ENCODE data around the gene TDRD1.

The TDRD1 gene

DNA sequence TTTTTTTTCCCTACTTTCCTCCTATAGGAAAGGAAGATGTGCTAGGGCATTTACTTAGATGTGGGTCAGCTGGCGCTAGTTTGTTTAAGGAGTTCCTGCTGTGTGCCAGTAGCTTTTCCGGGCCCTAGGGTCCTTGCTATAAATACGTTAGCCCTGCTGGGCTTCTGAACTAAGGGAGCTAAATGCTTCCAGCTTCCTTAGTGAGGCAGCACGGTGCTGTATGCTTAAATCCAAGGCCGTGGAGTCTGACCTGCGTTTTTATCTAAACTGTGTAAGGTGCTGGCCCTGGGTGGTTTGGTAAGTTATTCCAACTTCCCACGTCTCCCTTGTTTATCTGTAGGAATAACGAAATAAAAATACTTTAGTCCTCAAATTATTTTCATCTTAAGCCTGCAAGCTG, 594 bp downstream of the TDRD1 start:
- DNase-seq: no peak

DNA sequence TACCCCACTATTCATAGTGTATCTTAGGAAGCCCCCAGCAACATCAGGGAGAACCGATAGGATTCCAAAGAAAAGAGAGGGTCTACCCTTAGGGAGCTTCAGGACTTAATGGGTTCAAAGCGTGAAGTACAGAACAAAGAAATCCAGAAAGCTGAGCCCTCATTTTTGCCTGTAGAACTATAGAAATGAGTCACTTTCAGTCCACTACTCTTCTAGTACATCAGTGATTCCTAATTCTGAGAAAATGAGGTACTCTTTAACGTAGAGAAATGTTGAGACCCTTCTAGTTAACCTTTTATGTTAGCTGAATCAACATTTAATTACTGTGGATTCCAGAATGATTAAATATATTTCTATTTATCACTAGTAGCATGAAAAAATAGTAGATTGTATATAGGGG, 1.8 kb downstream of the TDRD1 start:
- no peak for DNase-seq

DNA sequence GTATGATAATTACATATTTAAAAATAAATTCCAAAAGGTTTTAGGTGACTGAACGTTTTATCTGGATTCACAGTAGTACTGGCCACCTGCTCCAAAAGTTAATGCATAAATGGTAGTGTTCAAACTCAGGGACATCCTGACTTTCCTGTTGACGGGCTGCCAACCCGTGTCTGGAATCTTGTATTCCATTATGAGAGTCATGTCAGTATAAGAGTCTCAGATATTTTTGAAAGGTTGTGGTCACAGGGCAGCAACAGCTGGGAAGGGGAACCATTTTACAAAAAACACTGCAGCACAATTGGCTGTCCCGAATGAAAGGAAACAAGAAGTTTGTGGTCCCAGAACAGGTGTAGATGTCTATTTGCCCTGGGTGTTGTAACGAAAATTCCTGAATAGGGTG, 2.8 kb downstream of the TDRD1 start:
- no peak for DNase-seq

DNA sequence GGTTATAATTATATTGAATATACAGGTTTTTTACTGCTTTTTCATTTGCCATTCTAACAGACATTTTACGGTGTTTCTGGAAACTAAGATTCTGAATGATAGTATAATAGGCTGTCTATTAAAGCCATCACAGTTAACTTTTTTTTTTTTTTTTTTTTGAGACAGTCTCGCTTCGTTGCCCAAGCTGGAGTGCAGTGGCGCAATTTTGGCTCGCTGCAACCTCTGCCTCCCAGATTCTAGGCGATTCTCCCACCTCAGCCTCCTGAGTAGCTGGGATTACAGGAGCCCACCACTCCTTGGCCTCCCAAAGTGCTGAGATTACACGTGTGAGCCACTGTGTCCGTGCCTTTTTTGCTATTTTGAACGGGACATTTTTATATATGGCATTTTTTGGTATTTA, 4.4 kb downstream of the TDRD1 start:
- DNase-seq: no peak

DNA sequence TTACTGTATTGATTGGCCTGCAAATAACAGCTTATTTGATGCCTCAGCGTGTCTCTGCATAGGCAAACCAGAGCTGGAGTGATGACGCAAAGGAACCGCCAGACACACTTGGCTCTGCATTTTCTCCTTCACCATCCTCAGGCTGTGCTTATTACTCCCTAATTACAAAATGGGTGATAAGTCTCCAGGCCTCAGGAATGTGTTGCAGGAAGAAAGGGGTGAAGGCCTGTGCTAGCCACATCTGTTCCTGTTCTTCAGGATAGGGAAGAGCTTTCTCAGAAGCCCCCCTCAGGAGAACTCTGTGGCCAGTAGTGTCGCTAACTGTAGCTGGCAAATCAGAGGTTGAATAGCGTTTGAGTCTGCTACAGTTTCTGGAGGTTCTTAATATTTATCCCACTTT, 5.1 kb downstream of the TDRD1 start:
- no peak for DNase-seq

DNA sequence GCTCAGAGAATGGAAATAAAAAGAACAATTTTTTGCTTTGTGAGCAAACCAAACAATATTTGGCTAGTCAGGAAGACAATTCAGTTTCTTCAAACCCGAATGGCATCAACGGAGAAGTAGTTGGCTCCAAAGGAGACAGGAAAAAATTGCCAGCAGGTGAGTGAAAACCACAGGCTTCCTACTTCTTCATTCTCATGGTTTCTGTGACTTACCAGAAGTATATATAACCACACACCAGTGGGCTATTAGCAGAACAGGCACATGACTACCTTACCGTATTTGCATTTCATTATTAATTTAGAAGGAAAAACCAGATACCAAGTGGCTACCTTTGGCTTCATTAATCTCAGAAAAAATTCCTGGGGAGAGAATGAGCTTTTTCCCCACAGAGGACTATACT, 8.8 kb downstream of the TDRD1 start:
- no peak for DNase-seq

DNA sequence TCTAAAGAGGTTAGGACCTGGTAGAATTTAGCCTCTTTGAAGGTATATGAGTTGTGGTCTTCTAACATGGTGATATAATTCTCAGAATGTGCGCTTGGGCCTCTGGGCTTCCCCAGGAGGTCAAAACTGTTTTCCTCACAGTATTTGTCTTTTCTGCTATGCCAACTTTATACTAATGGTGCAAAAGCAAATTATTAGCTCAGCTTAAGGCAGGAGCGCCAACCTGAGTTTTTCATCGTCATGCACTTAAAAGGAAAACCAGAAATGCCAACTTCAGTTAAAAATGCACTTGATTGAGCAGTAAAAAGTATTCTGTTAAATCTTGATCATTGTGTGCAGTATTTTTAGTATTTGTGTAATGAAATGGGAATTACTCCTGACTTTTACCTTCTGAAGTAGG, 9.7 kb downstream of the TDRD1 start:
- DNase-seq: no peak

DNA sequence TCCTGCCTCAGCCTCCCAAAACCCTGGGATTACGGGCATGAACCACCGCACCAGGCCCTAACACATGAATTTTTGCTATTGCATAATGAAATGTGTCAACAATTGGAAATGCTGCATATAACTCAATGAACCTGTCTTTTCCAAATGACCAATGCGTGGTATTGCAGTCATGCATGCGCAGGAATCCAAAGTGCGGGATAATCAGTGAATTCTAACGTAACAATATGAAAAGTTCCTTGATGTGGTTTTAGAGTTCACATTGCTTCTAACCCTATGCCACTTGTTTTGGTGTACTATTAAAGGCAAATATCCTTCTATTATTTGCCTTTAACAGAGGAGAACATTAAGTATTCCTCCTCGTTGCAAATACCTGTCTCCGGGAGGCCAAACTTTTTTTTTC, 10.5 kb downstream of the TDRD1 start:
- no peak for DNase-seq

DNA sequence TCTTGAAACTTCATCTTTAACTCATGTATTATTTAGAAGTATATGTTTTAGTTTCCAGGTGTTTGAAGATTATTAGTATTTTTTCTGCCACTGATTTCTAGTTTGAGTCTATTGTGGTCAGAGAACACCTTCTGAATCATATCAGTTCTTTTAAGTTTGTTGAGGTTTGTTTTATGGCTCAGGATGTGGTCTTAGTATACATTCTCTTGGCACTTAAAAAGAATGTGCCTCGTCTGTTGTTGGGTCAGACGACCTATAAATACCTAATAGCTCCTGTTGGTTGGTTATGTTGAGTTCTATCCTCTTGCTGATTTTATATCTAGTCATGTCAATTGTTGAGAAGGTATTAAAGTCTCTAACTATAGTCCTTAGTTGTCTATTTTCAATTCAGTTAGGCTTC, 15.9 kb downstream of the TDRD1 start:
- no peak for DNase-seq

DNA sequence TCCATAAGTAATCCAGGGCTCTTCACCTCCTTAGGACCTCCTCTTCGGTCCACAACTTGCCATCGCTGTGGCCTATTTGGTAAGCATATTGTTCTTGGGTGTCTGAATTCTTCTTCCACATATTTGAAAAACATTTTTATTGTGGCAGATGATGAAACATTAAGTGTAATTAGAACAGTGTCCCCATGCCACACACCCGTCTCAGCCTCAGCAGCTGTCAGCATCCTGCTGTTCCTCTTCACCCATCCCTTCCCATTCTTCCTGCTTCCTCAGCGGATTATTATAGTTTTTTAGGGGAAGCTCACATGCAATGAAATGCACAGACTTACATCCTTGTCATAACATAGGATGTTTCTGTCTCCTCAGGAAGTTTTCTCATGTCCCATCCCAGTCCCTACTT, 20.1 kb downstream of the TDRD1 start:
- DNase-seq: no peak

DNA sequence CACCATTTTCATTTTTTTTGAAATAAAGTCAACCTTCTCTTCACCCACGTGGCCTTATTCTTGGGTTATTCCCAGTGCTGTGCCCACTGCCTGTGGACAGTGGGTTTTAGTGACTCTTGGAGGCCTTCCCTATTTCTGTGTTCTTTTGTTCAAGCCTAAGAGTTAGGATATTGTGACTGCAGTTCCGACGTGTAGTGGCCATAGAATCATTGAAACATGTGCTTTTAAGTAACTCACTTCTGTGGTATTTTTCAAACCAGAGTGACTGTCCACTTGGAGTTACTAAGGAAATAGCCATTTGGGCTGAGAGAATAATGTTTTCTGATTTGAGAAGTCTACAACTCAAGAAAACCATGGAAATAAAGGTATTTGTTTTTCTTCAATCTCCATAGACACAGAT, 23.7 kb downstream of the TDRD1 start:
- no peak for DNase-seq

DNA sequence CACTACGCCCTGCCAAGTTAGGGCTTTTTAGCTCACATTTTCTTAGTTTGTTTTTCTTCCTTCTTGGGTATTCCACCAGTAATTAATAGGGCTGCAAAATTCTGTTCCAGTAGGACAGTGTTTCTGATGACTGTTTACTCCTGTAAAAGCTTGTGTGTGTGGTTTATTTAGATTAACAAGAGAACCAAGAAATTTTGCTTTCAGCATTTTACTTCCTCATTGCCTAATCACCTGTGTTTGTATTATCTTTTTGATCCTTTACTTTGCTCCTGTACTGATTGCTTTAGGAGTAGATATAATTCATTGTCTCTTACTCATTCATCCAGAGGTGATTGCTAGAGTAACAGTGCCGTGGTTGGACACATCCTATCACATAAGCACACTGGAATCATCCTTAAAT, 27.7 kb downstream of the TDRD1 start:
- no peak for DNase-seq

DNA sequence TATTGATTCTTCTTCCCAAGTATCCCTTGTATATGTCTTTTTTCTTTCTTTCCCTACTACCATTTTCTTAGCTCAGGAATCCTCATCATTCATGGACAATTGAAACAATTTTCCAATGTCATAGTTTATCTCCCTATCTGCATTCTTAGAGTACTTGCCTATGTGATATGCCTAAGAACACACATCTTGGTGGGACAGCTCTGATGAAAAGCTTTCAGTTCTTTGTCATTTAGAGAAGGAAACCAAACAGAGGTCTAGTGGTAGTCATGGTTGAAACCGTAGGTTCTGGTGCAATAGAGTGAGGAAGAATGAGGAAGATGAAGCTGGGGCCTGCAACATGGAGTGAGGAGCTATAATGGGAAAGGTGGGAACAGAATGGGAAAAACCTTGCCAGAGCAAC, 28.2 kb downstream of the TDRD1 start:
- DNase-seq: no peak

DNA sequence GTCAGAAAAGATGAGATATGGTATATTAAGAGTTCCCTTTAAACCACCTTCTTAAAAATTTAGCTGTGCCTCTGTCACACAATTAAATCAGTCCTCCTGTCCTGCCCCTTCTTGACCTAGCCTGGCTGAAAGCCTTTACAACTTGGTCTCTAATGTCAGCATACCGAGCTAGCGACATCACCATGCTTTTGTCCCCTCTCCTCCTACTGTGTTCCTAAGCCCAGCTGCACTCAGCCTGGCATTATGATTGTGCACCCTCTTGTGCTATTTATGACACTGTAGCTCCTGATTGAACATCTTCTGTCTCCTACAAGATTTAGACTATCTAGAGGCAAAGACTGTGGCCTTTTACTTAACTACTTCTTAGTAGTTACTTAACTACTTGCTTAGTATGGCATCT, 29.2 kb downstream of the TDRD1 start:
- no peak for DNase-seq

DNA sequence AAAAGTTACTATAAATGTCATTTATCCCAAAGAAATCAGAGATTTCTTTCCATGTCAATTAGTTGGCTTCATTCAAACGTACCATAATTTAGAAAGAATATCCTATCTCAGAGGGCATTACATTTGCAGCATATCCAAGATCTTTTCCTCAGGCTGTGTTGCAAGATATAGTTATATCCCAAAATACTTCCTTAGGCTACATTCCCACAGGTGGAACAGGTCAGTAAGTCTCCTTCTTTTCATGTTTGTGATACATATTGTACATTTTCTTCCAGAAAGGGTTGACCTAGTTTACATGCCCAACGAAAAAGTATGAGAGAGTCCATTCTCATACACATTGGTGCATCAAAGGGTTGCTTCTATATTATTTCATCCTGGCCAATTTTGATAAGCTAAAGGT, 33.0 kb downstream of the TDRD1 start:
- DNase-seq: no peak

DNA sequence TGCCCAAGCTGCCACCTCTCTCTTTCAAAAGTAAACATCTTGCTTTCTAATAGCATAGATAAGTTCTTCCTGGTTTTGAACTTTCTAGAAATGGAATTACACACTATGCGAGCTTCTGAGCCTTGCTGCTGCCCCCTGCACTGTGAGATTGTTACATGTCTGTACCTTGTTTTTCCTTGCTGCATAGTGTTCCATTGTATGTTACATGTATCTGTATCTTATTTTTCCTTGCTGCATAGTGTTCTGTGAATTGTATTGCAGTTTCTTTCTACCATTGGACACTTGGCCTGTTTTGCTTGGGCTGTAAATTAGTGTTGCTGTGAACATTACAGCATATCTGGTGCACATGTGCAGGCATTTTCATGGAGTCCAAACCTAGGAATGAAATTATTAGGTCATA, 35.9 kb downstream of the TDRD1 start:
- no peak for DNase-seq

DNA sequence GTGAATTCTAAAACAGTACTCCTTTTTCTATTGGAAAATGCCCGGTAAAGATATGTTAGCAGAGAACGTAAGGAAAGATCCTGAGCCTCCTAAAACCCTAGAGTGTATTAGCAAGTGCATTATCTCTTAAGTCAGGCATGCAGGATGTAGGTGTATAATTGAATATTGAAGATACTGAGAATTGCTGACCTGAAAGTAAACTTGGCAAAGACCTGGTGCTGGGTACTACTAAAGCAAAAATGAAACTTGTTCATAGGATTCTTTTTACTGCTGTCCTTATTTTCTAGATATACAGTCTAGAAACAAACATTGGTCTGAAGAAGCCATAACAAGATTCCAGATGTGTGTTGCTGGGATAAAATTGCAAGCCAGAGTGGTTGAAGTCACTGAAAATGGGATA, 41.1 kb downstream of the TDRD1 start:
- no peak for DNase-seq

DNA sequence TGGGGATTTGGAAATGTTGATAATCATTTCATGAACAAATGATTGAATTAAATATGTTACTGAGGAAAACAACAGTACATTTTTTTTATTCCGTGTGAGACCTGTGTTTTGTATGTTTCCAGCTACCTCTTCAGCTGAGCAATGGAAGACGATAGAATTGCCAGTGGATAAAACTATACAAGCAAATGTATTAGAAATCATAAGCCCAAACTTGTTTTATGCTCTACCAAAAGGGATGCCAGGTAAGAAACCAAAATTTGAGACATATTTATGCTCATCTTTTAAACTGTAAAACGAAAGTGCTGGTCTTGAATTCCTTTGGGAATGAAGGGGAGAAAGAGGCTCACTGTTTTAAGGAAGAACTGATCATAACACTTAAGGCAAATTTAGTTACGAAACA, 42.1 kb downstream of the TDRD1 start:
- DNase-seq: no peak

DNA sequence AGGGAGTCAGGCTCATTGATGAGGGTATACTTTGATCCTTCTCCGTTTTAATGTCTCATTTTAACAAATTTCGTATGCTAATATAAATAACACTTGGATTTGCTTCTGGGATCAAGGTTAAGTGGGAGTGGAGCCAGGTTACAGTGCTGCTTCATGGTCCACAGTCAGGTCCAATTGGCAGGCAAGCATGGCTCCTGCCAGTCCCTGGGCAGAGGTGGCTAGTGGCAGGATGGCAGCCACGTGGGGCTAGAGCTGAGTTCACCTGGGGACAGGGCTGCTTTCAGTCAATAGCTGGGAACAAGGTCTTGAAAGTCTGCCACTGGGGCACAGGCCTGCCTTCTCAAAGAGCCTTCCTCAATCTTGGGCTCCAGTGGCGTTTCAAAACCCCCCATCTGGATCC, 43.9 kb downstream of the TDRD1 start:
- no peak for DNase-seq

DNA sequence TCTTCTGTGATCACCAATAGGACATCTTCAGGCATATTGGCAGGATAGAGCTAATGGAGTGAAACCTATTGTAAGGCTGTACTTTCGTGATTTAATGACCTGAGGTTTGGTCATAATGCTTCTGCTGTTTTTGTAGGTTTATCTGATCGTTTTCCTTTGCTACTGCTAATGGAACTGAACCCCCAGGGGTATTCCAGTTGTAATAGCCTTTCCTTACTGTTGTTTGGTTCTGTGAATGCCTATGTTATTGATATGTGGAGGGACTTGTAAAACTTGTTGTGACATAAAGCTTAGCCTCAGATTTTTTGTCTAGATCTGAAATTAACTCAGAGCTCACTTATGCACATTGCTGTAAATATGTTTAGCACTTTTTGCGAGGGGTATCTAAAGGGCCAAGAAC, 49.0 kb downstream of the TDRD1 start:
- DNase-seq: no peak

DNA sequence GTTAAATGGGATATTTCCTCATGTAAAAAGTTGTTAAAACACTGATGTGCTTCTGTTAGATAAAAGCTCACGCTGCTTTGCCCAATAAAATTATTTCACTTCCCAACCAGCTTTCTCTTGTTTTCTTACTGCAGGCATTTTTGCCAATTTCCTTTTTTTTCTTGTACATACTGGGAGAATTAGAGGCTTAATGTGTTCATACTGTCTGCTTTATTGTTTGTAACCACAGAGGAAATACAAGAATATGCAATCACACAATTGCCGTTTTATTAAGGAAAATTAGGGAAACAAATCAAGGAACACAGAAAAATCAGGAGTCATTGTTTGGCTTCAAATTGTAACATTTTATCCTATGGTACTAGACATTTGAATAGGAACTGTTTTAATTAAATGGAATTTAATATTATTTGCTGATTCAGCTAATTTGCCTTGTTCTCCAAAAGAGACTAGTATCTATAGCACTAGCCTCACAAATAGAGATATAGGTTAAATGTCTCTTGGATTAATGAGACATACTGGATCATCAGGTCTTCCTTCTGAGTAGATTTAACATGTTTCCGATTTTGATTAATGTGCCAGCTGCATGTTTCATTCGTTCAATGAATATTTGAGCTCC, 53.5 kb downstream of the TDRD1 start:
- DNase-seq: no peak

DNA sequence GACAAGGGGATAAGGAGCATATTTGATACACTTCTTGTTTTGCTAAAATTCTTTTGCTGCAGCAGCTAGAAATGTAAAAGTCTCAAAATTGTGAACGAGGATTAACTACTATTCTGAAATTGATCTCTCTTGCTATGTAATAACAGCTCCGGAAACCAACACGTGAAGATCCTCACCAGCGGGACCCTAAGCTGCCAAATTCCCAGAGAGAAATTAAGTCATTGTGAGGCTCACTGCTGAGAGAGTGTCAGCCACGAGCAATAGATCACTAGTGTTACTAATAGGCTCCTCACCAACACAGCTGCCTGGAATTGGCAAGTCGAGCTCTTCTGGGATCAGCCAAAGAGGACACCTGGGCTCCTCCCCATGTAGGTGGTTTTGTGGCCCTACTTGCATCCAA, 54.3 kb downstream of the TDRD1 start:
- no peak for DNase-seq

DNA sequence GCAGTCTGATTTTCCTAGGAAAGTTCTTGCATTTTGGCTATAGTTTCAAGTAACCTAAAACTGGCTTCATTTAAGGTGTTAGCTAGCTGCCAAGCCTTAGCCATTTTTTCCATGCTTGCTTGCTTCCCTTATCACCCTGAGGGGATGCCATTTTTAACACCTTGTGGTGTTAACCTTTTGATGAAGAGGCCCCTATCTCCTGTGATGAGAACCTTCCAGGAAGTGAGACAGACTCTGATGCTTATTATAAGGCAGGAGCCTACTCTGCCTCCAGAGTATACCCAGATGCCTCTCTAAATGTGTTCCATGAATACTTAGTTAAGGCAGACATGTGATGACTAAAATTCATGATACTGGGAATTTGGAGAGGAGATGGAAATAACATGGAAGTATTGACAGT, 55.0 kb downstream of the TDRD1 start:
- no peak for DNase-seq

DNA sequence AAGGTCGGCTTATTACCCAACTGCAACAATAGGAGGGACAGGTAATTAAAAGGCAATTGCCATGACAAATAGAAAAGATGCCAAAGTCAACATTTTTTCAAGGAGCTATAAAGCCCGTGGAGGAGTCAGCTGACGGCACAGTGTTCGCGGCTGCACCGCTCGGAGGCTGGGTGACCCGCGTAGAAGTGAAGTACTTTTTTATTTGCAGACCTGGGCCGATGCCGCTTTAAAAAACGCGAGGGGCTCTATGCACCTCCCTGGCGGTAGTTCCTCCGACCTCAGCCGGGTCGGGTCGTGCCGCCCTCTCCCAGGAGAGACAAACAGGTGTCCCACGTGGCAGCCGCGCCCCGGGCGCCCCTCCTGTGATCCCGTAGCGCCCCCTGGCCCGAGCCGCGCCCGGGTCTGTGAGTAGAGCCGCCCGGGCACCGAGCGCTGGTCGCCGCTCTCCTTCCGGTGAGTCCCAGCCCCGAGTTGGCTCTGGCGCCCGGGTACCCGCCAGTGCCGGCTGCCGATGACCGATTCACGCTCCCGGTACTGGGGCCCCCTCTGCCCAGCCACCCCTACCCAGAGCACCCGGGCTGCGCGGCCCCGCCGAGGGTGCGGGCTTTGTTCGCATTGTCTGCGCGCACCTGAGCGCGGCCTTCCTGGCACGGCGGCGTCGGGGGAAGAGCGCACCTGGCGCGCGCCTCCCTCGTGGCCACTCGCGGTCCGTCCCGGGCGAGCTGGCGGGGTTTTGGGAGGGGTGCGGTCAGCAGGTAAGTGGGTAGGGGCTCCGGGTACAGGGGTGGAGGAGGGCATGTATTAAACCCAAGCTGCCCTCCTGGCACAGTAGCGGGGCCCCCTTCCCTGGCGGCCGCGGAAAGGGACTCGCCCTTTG, 60.2 kb downstream of the TDRD1 start, which contains the start of gene VWA2:
TSS of gene VWA2 (plus strand) at position 138 of the 877 bp plus-strand sequence. CDS start 9,460 bp downstream, outside the sequence.
- no peak for DNase-seq

DNA sequence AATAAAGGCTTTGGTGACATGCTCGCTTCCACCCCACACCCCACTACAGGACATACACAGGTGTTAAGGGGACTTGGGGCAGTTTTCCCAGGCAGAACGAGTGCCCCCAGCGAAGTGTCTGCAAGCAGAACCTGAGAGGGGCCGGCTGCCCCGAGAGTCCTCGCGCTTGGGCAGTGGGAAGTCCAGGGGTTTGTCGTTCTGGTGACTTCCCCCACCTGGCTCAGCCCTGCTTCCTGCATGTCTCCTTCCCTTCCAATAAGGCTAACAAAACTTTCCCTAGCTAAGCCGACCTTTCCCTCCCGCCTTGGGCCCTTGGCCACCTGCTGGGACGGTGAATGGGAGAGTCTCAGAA, 60.8 kb downstream of the TDRD1 start:
- no peak for DNase-seq
